Calu3 (cell line): ENCODE measurements around the gene GNG12. TPM values are rescaled to one million over a fixed set of nuclear protein-coding genes. Genes with fewer than 3 reads are reported as not detected.
A peak's percentile ranks its signal among the peaks of the same experiment; 100 is the strongest.

Source experiments
- Bru-seq: library from RNA; stranded (reverse); fragments of 400-500 nt; gene quantifications from one replicate; lab custom pipeline; 2021; lab: Mats Ljungman, UMichigan
- BruChase-seq, 2 experiments: library from RNA; stranded (reverse); fragments of 400-500 nt; gene quantifications; one replicate each; lab custom pipeline; 2021; lab: Mats Ljungman, UMichigan
- BruUV-seq: library from RNA; stranded (reverse); fragments of 400-500 nt; replicated peaks from 2 replicates; lab custom pipeline; 2021; lab: Mats Ljungman, UMichigan
- CTCF ChIA-PET: fragments of 300-600 bp; sonication (Branson Sonifier 250); formaldehyde crosslinking; loops from one replicate; lab custom pipeline; 2022; ENCODE audit warnings: antibody characterized with exemption; lab: Charles Lee
- DNase-seq: peaks from one replicate; pipeline ENCODE4 v3.0.0; 2022
- H3K27ac Mint-ChIP-seq: one replicate; pipeline ENCODE4 v1.8.0; 2022; ENCODE audit warnings: mixed read lengths; ENCODE audit not compliant: unreplicated experiment
- H3K27me3 Mint-ChIP-seq: one replicate; pipeline ENCODE4 v1.8.0; 2022; ENCODE audit warnings: mixed read lengths; ENCODE audit not compliant: unreplicated experiment
- H3K36me3 Mint-ChIP-seq: one replicate; pipeline ENCODE4 v1.8.0; 2022; ENCODE audit warnings: mild to moderate bottlenecking, moderate library complexity, mixed read lengths; ENCODE audit not compliant: insufficient read depth, unreplicated experiment
- H3K4me1 Mint-ChIP-seq: one replicate; pipeline ENCODE4 v1.8.0; 2022; ENCODE audit warnings: mild to moderate bottlenecking, low read depth, mixed read lengths; ENCODE audit not compliant: unreplicated experiment
- H3K4me3 Mint-ChIP-seq: one replicate; pipeline ENCODE4 v1.8.0; 2022; ENCODE audit warnings: mild to moderate bottlenecking, low read depth, moderate library complexity, mixed read lengths; ENCODE audit not compliant: unreplicated experiment
- H3K9me3 Mint-ChIP-seq: one replicate; pipeline ENCODE4 v1.8.0; 2022; ENCODE audit warnings: low read depth, mixed read lengths; ENCODE audit not compliant: unreplicated experiment
- intact Hi-C: fragments of 100-400 bp; cut with micrococcal nuclease; formaldehyde crosslinking; loops from one replicate; pipeline ENCODE4 v1.10.0; 2022; ENCODE audit not compliant: unreplicated experiment
- long read RNA-seq: library from polyadenylated mRNA; stranded (forward); transcript quantifications from one replicate; pipeline ENCODE4 v2.0.0, GENCODE V29; 2022
- total RNA-seq: library from RNA; stranded (reverse); gene quantifications from 2 replicates; pipeline ENCODE4 v1.2.3, GENCODE V29; 2022
- TF ChIP-seq, protein P1 (sequence below): fragments of 200-600 bp; IDR thresholded peaks from one replicate; pipeline ENCODE4 v1.8.0; 2022; ENCODE audit warnings: antibody characterized with exemption; ENCODE audit not compliant: unreplicated experiment

The GNG12 gene
- 72.2 and 85.6 TPM in 2 replicates for total RNA-seq
- percentile 85 among the genes with signal in this experiment for Bru-seq, nascent RNA
- BruChase-seq, experiment 1, labeled RNA remaining after a 6-hour chase: percentile 86 among the genes with signal in this experiment
- BruChase-seq, experiment 2, labeled RNA remaining after a 2-hour chase: percentile 73 among the genes with signal in this experiment
- long read RNA-seq, full-length matches to known transcripts: 117 of 134 reads
- long read RNA-seq, partial matches to known transcripts: 1 of 134 reads
- long read RNA-seq, other reads (novel, unspliced or antisense): 16 of 134 reads

DNA sequence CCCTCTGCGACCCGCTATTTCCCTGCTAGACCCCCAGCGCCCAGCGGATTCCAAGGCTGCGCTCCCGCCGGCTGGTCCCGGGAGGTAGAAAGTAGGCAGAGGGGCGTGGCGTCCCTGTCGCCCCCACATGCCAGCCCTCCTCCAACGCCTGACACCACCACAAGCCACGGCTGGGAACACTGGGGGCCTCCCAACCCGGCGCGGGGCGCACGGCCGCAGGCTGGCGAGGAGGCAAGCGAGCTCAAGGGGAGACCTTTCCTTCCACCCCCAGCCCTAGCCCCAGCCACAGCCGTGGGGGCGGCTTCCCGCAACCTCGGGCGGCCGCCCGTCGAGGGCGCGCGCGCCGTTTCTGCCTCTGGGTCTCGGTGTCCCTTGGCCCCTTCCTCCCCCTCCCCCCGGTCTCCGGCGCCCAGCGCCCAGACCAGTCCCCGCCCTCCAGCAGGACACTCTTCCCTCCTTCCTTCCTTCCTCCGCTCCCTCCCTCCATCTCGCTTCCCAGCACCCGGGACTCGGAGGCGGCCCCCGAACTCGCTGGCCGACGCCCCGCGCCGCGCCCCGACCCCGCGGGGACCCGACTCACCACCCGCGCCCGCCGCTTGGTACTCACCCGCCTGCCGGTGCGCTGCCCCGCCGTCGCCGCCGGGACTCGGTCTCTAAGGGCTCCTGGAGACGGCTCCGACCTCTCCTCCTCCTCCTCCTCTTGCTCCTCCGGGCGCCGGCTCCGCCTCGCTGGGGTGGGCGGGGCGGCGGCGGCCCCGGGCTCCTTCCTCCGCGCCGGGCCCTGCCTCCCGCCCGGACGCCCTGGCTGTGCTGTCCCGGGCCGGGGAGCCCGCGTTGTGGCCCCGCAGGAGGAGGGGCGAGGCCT is at the start of gene GNG12:
Gene GNG12, minus strand, starts transcription at position 731 of the 865 bp plus-strand sequence. CDS start 125,781 bp downstream, outside the sequence.
- Mint-ChIP-seq H3K9me3 (no peaks in the 10 kb centered on the region), H3K27me3 (no peaks in the 10 kb centered on the region), H3K36me3 (peaks cover 31% of the 10 kb centered on the region), H3K27ac (peak within 1 kb of the TSS; percentile 98), H3K4me3 (peak within 1 kb of the TSS; percentile 95), H3K4me1 (peaks cover 13% of the 10 kb centered on the region)
- no TSS peak for BruUV-seq
- TF ChIP-seq, protein P1, sequence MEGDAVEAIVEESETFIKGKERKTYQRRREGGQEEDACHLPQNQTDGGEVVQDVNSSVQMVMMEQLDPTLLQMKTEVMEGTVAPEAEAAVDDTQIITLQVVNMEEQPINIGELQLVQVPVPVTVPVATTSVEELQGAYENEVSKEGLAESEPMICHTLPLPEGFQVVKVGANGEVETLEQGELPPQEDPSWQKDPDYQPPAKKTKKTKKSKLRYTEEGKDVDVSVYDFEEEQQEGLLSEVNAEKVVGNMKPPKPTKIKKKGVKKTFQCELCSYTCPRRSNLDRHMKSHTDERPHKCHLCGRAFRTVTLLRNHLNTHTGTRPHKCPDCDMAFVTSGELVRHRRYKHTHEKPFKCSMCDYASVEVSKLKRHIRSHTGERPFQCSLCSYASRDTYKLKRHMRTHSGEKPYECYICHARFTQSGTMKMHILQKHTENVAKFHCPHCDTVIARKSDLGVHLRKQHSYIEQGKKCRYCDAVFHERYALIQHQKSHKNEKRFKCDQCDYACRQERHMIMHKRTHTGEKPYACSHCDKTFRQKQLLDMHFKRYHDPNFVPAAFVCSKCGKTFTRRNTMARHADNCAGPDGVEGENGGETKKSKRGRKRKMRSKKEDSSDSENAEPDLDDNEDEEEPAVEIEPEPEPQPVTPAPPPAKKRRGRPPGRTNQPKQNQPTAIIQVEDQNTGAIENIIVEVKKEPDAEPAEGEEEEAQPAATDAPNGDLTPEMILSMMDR: no peak
- intact Hi-C loops: loop anchor here (2.0 to 5.0 kb wide), 2 partner anchors 62 to 301 kb away; no protein-coding TSS in a partner anchor
- DNase-seq: peak; percentile 84
- CTCF ChIA-PET: interaction anchor here (0.6 to 2.5 kb wide), 4 partner anchors 14 to 279 kb away, joined by 3 to 10 read pairs (median 4); no protein-coding TSS in a partner anchor

DNA sequence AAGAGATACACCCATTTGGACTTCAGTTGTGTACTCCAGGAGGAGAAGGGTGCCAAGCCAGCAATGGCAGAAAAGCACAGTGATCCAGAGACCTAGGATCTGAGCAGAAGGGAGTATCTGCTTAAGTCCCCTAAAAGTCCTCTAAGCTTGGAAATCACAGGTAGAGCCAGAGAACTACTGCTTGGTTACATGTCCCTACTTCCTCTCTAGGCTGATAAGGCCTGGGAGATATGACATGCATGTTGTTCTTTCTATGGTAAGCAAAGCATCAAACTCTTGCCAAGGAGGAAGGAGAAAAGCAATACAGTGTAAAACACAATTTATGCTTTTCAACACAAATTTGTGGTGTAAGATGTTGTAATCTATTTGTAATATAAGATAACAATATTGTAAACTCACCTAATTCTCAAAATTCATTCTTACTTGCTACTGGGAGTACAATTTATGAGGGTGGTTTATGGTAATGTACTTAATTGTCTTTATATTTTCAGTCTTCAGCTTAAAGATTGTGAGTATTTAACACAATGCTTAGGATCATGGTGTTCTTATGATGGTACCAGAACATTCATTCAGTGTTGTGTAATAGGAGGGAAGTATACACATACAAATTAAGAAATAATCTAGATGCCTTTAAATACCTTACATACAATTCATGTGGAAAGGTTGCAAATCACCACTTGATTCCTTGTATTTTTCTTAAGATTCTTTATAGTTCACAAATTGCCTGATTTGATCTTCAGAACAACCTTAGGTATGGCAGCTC is 49.1 kb upstream of the GNG12 start:
- intact Hi-C loops: no loop called here
- Mint-ChIP-seq H3K4me1 (peaks cover 28% of the 10 kb centered on the region), H3K36me3 (no peaks in the 10 kb centered on the region), H3K27ac (no peak overlapping the region), H3K4me3 (no peak overlapping the region), H3K27me3 (no peaks in the 10 kb centered on the region), H3K9me3 (no peaks in the 10 kb centered on the region)
- TF ChIP-seq, protein P1: no peak
- BruUV-seq: no TSS peak
- CTCF ChIA-PET: no interaction called here
- DNase-seq: no peak

DNA sequence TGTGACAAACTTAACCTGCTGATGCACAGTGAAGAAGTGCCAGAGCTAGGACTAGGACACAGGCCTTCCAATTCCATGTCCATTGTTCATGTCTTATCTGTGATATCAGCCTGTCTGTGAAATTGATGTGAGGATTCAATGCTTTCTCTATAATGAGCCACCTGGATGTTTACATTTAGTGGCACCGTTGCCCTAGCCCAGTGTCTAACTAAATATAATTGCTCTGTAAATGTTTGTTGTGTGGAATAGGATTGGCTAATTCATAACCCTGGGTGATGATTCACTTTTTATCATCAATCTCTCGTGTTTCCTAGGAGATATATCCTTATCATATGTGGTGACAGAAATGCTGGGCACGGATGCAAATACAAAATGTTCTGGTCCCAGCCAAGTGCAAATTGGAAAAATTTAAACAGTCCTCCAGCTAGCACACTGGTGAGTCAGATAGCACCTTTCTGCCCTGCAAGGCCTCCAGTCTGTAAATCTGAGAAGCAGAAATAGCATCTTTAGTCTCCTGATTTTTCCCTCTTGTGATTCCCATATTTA is 46.9 kb upstream of the GNG12 start:
- Mint-ChIP-seq H3K27ac (peak overlapping the region; percentile 38), H3K27me3 (no peaks in the 10 kb centered on the region), H3K9me3 (no peaks in the 10 kb centered on the region), H3K4me3 (no peak overlapping the region), H3K36me3 (no peaks in the 10 kb centered on the region), H3K4me1 (peaks cover 28% of the 10 kb centered on the region)
- intact Hi-C loops: no loop called here
- TF ChIP-seq, protein P1: no peak
- BruUV-seq: no TSS peak
- no peak for DNase-seq
- CTCF ChIA-PET: no interaction called here

DNA sequence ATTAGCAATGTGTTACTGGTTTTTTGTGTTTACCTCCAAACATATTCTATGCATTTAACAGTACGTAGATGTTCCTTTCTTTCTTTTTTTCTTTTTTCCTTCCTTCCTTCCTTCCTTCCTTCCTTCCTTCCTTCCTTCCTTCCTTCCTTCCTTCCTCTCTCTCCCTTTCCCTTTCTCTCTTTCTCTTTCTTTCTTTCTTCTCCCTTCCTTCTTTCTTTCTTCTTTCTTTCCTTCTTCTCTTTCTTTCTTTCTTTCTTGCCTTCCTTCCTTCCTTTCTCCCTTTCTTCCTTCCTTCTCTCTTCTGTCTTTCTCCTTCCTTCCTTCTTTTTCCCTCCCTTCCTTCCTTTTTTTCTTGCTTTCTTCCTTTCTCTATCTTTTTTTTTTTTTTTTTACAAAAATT is 46.2 kb upstream of the GNG12 start:
- no TSS peak for BruUV-seq
- H3K4me3 Mint-ChIP-seq: no peak overlapping the region
- intact Hi-C loops: no loop called here

More for the DNA sequence above, 46.2 kb upstream of the GNG12 start:
- TF ChIP-seq, protein P1: no peak
- H3K27ac Mint-ChIP-seq: peak overlapping the region; percentile 38
- H3K9me3 Mint-ChIP-seq: no peaks in the 10 kb centered on the region
- H3K4me1 Mint-ChIP-seq: peaks cover 28% of the 10 kb centered on the region
- no peaks in the 10 kb centered on the region for H3K36me3 Mint-ChIP-seq
- no peaks in the 10 kb centered on the region for H3K27me3 Mint-ChIP-seq
- CTCF ChIA-PET: no interaction called here
- no peak for DNase-seq
